GM18508 (cell line): ENCODE measurements around the gene RRN3.
"Not testable (repeated sequence)": the region's sequence is repeated elsewhere in the genome, so short reads cannot be mapped to it uniquely, and the experiment has no call there.

Source experiments
- ATAC-seq: cut with Tn5 transposase; IDR thresholded peaks from one replicate; pipeline ENCODE4 v1.9.1; 2021; ENCODE audit warnings: moderate number of reproducible peaks; ENCODE audit not compliant: insufficient read depth, unreplicated experiment

Gene RRN3, protein sequence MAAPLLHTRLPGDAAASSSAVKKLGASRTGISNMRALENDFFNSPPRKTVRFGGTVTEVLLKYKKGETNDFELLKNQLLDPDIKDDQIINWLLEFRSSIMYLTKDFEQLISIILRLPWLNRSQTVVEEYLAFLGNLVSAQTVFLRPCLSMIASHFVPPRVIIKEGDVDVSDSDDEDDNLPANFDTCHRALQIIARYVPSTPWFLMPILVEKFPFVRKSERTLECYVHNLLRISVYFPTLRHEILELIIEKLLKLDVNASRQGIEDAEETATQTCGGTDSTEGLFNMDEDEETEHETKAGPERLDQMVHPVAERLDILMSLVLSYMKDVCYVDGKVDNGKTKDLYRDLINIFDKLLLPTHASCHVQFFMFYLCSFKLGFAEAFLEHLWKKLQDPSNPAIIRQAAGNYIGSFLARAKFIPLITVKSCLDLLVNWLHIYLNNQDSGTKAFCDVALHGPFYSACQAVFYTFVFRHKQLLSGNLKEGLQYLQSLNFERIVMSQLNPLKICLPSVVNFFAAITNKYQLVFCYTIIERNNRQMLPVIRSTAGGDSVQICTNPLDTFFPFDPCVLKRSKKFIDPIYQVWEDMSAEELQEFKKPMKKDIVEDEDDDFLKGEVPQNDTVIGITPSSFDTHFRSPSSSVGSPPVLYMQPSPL

DNA sequence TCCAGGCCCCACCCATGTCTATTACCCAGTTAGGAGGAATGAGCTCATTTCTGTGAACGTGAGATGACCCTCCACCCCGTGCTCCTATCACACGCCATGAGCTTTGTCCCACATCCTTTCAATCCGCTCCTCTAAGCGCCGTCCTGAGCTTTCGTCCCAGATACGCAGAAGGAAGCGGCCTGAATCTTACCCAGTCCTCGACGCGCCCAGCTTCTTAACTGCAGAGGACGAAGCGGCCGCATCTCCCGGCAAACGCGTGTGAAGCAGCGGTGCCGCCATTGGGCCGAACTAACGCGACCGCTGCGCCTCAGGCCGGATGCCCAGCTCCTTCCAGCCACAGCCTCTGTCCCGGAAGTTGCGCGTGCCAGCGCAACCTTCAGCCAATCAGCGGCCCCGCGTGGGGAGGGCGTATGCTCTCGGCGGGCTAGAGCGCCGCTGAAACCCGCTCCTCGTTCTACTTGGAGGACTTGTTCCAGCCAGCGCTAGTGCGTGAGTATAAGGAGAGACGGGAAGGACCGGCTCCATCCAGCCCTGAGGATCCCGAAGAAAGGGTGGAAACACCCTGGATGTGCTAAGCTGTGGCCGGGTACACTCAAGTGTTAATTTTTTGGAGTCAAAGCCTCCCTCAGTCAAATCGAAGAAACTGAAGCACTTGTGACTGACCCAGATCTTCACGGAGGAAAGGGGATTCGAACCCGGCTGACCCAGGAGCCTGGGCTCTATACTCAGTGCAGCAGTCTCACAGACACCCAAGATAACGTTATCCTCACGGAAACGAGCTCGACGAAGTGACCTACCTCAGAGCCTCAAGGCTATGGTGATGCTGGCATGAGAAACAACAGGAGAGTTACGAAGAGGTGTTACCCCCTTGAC, at the start of gene RRN3:
TSS of gene RRN3 (minus strand) at position 318 of the 873 bp plus-strand sequence. CDS start at position 279, 39 bp downstream.
- peak; percentile 68 for ATAC-seq

DNA sequence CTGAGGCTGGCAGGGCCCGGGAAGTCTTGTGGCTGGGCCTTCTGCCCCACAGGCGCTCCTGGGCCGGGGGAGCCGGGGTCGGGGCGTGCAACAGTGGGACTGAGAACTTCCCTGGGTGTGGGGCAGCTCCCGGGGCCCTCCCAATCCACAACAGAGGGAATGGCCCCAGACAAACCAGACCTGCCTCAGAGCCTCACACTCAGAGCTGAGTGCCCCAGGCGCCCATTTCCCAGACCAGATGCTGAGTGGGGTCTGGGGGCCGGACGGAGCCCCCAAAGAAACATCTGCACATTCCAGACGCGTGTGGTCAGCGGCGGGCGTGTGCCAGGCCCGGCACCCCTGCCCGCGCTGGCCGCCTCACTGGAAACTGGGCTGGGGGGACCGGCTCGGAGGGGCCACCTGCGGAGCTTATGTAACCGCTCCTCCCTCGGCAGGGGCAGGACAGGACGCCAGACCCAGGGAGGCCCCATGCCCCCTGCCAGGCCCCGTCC, 49.6 kb upstream of the RRN3 start:
- not testable (repeated sequence) for ATAC-seq

DNA sequence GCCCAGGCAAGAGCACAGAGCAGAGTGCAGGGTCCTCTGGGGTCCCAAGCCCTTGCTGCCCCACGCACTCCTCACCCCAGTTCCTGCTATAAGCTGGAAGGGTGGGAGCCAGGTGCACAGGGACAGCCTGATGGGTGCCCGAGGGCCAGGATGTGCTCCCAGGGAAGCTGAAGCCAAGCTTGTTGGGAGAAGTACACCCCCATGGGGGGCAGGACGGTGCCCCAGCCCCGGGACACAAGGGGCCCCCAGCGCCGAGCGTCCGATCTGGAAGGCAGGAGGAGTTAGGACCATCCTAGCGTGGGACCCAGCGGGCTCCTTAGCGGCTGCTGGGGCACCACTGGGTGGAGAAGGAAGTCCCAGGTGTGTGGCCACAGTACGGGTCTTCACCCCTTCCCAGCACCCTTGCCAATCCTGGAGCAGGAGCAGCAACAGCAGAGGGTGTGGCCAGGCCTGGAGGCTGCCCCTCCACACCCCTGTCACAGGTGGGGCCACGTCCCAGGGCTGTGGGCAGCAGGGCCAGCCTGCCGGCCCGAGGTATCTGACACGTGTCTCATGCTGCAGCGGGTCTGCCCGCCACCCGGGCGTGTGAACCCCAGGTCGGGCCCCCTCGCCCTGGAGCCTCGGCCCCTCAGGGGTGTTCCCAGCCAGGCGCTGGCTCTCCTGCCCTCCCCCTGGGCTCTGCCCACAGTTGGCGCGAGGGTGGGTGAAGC, 49.0 kb upstream of the RRN3 start:
- not testable (repeated sequence) for ATAC-seq

DNA sequence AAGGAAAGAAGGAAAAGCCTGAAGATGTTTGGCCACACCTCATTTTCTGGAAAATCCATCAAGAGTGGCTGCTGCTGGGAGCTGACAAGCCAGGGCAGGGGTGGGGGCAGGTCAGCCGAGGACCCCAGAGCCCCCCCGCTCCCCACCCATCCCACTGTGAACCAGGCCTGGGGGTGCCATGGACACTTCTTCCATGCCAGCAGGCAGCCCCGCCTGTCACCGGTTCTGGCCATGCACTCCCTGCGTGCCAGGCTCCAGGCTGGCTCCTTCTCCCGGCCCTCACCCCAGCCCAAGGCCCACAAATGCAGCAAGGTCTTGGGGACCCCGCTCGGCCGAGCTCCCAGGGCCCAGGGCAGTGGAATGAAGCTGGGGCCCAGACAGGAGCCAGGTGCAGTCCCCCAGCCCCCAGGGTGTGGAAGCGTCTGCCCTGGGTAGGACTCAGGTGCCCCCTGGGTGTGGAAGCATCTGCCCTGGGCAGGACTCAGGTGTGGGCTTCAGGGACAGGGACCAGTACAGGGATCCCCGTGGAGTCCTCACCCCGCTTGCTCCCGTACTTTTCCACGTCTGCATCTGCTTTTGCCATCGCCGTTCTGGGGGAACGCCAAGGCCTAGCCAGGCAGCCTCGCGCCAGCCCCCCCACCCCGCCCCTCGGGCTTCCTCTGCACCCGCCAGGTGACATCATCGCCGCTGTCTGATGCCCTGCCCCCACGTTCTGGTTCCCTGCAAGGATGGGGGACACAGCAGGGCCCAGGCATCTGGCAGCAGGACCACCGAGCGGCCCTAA, 48.2 kb upstream of the RRN3 start:
- ATAC-seq, result not testable (repeated sequence)

DNA sequence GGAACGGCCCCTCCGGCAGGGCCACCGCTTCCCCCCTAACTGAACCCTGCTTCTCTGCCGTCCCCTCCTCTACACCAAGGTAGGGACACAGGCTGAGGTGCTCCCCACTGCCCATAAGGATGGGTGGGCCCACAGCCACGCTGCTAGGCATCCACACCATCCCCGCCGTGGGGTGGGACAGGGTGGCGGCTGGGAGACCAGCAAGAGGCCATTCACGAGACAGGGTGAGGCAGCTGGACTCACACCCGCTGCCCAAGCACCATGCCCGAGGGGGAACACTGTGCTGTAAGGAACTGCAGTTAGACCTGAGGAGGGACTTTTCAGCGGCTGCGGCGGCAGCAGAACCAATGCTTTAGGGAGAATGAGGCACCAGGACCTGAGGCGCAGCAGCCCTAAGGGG, 47.5 kb upstream of the RRN3 start:
- no peak for ATAC-seq

DNA sequence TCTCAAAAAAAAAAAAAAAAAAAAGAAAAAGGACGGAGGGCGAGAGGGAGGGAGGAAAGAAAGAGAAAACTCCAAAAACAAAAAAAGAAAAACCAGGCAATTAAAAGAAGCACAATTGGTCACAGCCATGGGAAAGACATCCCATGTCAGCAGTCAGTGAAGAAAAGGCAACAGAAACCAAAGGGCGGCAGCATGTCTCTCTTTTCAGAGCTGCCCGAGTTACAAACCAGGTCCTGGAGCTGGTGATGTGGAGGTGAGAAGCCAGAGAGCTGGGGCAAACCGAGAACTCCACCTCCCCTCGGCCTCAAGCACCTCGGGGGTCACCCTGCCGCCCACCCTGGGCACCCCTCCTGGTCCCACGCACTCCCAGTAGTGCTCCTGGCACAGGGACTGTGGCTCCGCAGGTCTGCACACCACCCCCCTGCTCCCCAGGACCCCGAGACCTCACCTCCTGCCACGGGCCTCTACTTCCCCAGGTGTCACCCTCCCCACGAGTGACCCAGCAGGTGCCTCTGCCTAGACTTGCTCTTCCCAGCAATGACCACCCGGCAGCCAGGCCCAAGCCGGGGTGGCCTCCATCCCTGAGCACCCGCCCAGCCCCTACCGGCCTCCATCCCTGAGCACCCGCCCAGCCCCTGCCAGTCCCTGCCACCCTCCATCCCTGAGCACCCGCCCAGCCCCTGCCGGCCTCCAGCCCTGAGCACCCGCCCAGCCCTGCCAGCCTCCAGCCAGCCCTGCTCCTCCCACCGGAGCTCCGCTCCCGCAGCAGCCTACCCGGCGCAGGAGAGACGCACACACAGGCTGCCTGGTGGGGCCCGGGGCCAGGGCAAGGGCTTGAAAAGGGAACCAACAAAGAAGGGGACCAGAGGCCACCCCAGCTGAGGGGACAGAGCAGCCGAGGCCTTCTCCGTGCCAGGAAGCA, 46.6 kb upstream of the RRN3 start:
- not testable (repeated sequence) for ATAC-seq

DNA sequence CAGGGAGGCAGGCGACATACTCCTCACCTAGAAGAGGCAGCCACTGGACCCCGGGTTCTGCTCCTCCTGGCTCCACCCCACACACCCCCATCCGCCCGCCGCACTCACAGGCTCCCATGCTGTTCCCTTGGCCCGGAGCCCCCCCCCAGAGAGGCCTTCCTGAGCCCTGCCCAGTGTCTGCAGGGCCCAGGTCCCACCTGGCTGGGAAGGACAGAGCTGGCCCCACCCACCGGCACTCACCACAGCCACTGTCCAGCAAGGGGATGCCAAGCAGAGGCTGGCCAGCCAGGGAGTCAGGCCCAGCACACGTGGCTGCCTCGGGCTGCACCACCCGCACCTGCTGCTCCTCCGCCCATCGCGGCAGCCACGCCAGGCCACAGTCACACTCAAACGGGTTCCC, 43.4 kb upstream of the RRN3 start:
- not testable (repeated sequence) for ATAC-seq

DNA sequence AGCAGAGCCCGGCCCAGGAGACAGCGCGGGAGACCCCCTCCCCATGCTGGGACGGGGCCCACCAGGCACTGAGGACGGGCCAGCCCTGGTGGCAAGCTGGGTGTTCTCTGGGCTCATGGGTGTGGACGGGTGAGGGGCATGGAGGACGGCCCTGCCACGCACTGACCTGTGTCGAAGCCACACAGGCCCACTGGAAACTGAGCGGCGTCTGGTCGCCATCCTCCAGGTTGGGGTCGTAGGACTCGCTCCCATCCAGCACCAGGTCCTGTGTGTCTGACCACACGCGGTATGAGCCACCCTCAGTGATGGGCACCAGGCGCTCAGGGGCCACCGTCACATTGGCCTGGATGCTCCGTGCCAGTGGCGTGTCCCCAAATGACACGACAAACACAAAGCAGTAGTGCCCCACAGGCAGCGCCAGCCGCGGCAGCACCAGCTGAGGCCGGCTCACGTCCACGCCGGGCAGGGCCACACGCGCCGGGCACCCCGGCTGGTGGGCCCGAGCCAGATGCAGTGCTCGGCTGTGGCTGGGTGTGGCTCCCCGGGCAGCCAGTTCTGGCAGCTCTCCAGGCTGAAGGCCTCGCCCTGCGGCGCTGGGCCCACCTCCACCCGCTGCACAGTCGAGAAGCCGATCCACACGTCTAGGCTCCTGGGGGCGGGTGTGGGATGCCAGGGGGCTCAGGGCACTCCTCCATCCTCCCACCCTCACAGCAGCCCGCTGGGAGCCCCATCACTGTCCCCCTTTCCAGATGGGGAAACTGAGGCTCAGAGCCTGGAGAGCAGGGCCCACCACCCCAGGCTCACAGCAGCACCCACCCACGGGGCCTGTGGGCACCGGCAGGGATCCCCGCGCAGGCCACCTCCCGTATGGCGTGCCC, 41.6 kb upstream of the RRN3 start:
- ATAC-seq, result not testable (repeated sequence)

DNA sequence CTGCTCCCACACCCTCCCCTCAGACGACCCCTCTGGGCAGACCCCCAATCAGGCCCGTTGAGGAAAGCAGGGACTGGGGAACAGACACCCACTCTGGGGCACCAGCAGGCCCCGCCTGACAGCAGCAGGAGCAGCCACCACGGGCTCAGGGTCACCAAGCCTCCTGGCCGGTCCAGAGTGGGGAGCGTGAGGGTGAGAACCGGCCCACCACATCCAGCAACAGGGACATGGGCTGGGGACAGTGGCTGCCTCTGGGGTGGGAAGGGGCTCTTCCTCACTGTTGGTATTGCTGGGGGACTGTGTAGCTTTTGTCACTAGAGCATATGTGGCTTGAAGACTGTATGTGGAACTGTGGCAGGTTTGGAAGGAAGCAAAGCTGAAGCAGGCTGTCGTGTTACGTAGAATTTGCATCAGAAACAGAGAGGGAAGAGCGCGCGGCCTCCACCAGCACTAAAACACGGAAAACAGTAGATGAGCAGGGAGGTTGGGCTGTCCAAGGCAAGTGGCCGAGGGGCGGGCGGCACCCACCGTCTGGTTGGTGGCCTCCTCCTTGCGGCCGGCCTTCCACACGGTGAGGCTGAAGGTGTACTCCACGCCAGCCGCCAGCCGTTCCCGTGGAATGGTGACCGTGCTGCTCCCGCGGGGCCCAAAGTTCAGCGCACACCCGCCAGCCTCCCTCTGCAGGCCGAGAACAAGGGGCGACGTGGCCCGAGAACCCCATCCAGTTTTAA, 40.8 kb upstream of the RRN3 start:
- not testable (repeated sequence) for ATAC-seq

DNA sequence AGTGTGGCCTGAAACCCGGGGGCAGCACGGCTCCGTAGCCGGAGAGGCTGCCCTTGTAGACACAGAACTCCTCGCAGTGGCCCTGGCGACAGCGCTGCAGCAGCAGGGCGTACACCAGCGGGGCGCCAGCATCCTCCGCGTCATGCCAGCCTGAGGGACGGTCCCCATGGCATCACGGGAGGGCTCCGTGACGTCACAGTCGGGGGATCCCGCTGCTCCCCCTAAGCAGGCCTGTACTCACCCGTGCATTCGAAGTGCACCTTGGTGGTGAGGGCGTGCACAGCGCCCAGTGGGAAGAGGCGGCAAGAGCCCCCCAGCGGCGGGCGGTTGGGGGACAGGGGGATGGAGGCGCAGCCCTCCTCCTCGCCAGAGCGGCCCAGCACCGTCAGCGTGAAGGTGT, 39.5 kb upstream of the RRN3 start:
- not testable (repeated sequence) for ATAC-seq

DNA sequence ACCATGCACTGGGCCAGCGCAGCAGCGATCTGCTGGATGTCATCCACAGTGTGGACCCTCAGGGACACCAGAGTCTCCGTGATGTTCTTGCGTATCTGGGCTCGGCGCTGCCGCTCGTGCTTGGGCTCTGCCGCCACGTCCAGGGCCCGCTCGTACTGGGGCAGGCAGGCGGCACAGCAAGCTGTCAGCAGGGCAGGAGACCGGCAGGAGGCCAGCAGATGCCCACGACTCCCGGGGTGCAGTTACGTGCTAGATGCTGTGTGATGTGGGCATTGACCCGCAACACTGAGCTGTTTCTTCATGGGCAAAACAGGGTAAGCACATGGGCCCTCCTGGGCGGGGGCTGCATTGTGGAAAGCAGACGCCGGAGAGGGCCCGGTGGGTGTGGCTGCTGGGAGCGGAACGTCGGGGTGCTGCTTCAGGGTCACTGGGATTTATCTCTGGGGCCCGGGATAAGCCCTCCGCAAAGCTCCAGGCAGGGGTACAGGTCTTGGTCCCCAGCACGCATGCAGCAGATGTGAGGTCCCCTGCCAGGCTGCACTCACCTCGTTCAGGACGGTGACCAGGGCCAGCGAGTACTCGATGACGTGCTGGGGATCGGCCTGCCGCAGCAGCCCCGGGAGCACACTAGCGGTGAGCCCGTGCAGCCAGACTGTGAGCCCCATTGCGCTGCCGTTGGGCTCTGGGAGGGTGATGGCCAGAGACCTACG, 38.8 kb upstream of the RRN3 start:
- ATAC-seq, result not testable (repeated sequence)

DNA sequence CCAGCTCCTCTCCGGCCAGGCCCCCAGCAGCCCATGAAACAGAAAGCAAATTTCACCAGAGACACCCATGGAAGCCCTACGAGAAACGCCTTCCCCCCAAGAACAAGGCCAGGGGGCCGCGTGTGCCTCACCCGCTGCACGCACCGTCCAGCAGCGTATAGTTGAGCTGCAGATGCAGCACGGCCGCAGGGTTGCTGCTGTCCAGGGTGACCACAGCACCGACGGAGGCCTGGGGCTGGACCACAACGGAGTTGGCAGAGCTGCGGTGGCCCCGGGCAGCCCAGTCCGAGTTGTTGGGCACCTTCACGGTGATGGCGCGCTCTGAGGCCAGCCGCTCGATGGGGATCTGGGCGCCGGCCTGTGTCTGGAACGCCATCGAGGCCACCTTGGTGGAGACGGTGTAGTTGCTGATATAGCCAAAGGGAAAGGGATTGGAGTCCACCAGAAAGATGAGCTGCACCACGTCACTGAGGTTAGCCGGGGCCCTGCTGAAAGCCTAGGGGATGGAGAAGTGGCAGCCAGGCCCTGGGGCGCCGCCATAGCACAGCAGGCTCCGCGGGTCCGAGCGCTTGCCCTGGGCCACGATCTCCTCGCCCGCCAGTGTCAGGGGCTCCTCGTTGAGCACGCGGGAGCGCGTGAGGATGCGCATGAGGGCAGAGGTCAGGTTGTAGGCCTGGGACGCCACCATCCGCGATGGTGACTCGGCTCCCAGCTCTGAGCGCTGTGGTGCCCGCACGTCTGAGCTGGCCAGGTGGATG, 37.0 kb upstream of the RRN3 start:
- ATAC-seq, result not testable (repeated sequence)

DNA sequence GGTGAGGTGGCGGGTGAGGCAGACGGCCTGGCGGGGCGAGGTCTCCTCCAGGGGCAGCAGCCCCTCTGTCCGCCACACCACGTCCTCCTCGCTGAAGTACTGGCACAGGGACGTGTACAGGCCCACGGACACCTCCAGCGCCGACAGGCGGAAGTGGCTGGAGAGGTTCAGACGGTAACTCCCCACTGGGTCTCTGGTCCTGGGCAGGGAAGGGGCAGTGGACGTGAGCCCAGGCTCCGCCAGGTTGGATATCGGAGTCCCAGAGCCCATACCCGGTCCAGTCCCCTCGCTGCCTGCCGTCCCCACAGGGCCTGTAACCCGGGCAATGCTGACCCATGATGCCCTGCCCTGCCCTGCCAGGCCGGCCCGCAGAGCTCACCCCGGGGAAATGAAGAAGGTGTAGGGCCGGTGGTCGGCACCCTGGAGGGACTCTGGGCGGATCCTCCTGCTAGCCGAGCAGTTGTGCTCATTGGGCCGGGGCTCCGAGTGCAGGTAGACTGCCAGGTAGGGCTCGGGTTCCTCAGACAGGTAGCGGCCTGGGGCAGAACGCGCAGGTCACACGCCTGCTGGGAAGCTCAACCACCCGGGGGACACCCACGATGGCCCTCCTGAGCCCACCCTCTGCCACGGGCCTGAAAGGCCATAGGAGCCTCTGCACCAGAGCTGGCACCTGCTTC, 36.3 kb upstream of the RRN3 start:
- ATAC-seq, result not testable (repeated sequence)

DNA sequence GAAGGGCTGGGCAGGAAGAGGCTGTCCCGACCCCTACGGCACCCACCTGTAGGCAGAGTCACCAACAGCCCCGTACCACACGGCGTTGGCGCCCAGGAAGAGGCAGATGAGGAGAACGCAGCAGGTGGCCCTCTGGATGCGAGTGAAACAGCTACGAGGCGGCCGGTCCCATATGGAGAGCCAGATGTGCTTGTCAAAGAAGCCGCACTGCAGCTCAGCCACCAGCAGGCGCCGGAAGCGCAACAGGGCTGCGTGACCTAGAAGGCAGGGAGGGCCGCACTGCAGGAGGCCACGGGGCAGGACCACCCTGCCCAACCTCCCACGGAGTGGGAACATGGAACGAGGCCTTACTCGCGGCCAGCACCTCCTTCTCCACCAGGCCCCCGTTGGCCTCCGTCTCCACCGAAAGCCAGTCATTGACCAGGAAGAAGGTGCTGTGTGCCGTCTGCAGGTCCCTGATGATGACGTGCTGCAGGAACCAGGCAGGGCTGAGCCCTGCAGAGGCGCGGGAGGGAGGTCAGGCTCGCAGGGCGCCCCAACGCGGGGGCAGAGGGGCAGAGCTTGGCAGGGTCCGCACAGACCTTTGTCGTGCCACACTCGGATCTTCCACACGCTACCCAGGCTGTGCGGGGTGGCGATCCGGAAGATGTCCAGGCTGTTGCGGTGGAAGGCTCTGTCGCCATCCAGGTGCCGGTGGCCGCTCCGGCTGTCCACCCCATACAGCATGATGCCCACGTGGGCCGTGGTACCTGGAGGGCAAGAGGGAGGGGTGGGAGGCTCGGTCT, 33.8 kb upstream of the RRN3 start:
- not testable (repeated sequence) for ATAC-seq
